M059J (cell line): ENCODE measurements around the gene TTC3. TPM values are rescaled to one million over a fixed set of nuclear protein-coding genes. Genes with fewer than 3 reads are reported as not detected.

ENCODE experiments used
- DNase-seq: peaks from one replicate; pipeline ENCODE4 v3.0.0-alpha.2; 2012; ENCODE audit warnings: low read depth
- total RNA-seq: library from RNA; depleted of rRNA; stranded (reverse); fragments of >200 nt; shearing (Covaris generic); gene quantifications from 2 replicates; pipeline ENCODE4 v1.2.3, GENCODE V29; 2014; rRNA removed

TTC3 gene
- total RNA-seq, 1 experiment from 2014 or later: 95.6 TPM

- DNase-seq: no peak
These were observed 175.2 kb downstream of the TTC3 start for GRCh38 chr21:37248298-37248697.

DNA sequence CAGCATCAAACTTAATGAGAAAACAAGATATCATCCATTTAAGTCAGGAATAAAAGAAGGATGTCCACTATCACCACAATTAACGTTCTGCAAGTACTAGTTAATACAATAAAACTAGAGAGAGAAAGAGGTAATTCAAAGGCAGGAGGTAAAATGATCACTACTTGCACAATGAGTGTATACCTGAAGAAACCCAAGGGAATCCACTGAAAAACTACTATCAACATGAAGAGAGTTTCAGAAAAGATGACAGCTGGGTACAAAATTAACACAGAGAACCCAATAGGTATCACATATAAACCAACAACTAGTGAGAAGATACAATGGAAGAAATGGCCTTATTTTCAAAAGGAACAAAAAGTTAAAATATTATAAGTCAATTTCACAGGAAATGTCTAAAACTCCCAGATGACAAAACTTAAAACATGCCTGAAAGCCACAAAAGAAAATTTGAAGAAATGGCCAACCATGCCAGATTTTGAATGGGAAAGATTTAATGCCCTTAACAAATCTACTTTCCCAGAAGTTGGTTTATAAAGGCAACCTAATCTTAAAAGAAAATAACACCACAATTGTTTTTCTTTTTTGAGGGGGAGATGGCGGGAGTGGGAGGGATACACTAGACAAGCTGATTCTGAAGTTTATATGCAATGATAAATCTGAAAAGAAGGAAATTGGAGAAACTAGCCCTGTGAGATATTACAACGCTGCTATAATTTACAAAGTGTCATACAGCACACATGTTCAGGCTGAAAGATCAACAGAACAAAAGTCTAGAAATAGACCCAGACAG is 176.3 kb downstream of the TTC3 start:
- no peak for DNase-seq

- DNase-seq: no peak
These were observed 178.2 kb downstream of the TTC3 start for GRCh38 chr21:37251294-37251634.

Other genes starting within 250 kb of the TTC3 start
- 18.9 and 22.9 TPM in 2 replicates for gene HLCS, start 106.6 kb upstream of the TTC3 start, total RNA-seq
- 0.62 and 0.64 TPM in 2 replicates for gene RIPPLY3, start 66.6 kb upstream of the TTC3 start, total RNA-seq
- gene PIGP, start 183 bp upstream of the TTC3 start, total RNA-seq: 46.5 and 67.0 TPM in 2 replicates
- 83.7 and 130 TPM in 2 replicates for gene VPS26C, start 194.1 kb downstream of the TTC3 start, total RNA-seq